T47D (cell line): ENCODE measurements around the gene FOXL2NB.
"Not testable (repeated sequence)": the region's sequence is repeated elsewhere in the genome, so short reads cannot be mapped to it uniquely, and the experiment has no call there.

ENCODE experiments used
- DNase-seq, 2 experiments: peaks; one replicate each; pipeline versions ENCODE4 v3.0.0 to v3.0.0-alpha.2; 2011 to 2012; ENCODE audit warnings: low read depth in 1 of 2, low spot score in 1 of 2
- JUND ChIP-seq: IDR thresholded peaks from 2 replicates; pipeline ENCODE4 v1.6.1; 2012; ENCODE audit warnings: low read depth
- in situ Hi-C: cut with HindIII; loops from 2 replicates; pipeline ENCODE4 v1.10.0; 2016; ENCODE audit warnings: low sequenced_read_pairs, low pct_unique_long_range_greater_than_20kb

Gene FOXL2NB

GRCh38 chr3:138915503-138916498 is 31.2 kb upstream of the FOXL2NB start:
- peak; percentile 91 to 96 for DNase-seq
- in situ Hi-C loops: no loop called here
- TF ChIP-seq JUND: no peak

GRCh38 chr3:138916824-138917223 is 30.2 kb upstream of the FOXL2NB start:
- DNase-seq: peak; percentile 73 to 94
- TF ChIP-seq JUND: no peak
- in situ Hi-C loops: no loop called here

GRCh38 chr3:138919325-138919724 is 27.7 kb upstream of the FOXL2NB start:
- TF ChIP-seq JUND: no peak
- DNase-seq: no peak
- in situ Hi-C loops: no loop called here

GRCh38 chr3:138921316-138922292 is 25.4 kb upstream of the FOXL2NB start:
- in situ Hi-C loops: no loop called here
- peak in 1 of 2 experiments; percentile 77 for DNase-seq
- peak; percentile 57; the same call in 1 of the 2 replicates for TF ChIP-seq JUND

GRCh38 chr3:138922400-138922799 is 24.6 kb upstream of the FOXL2NB start:
- DNase-seq: peak in 1 of 2 experiments; percentile 43
- in situ Hi-C loops: not testable (repeated sequence)

GRCh38 chr3:138923531-138923994 is 23.5 kb upstream of the FOXL2NB start:
- peak in 1 of 2 experiments; percentile 95 for DNase-seq
- in situ Hi-C loops: no loop called here
- TF ChIP-seq JUND: no peak

- in situ Hi-C loops: no loop called here
- no peak for DNase-seq
- TF ChIP-seq JUND: no peak
Observed at GRCh38 chr3:138928727-138929372, 18.2 kb upstream of the FOXL2NB start.

- no peak for TF ChIP-seq JUND
- in situ Hi-C loops: no loop called here
- DNase-seq: peak in 1 of 2 experiments; percentile 35
Observed at GRCh38 chr3:138933068-138933668, 13.8 kb upstream of the FOXL2NB start.

- no peak for DNase-seq
- TF ChIP-seq JUND: no peak
- in situ Hi-C loops: no loop called here
Observed at GRCh38 chr3:138933981-138934691, 12.9 kb upstream of the FOXL2NB start.

GRCh38 chr3:138935505-138935862 is 11.5 kb upstream of the FOXL2NB start:
- TF ChIP-seq JUND: no peak
- no peak for DNase-seq
- in situ Hi-C loops: no loop called here
